ENCODE data around the gene SLC22A6.

- TF ChIP-seq CTCF (conservative IDR thresholded peaks at IDR 0.05) (no peak), EZH2 (IDR thresholded peaks at IDR 0.05; ENCODE audit: low read depth) (no peak)
These were observed 3.5 kb upstream of the SLC22A6 start for GRCh38 chr11:62988276-62988675.

All from PC-9 (cell line).